CD14-positive monocyte (primary cell): ENCODE measurements around the gene GTF2F2. TPM values are rescaled to one million over a fixed set of nuclear protein-coding genes. Genes with fewer than 3 reads are reported as not detected.
A peak's percentile ranks its signal among the peaks of the same experiment; 100 is the strongest.

Source experiments
- DNase-seq, 3 donors: peaks; one replicate each; pipeline ENCODE4 v3.0.0-alpha.2; 2011 to 2022
- H2AFZ ChIP-seq: 2 replicates; pipeline ENCODE4 v1.6.0; 2012; ENCODE audit warnings: mild to moderate bottlenecking, low read depth, low read length, inconsistent platforms; ENCODE audit not compliant: insufficient read depth, poor library complexity, severe bottlenecking
- H3K27ac ChIP-seq, 2 donors: 1 replicate in 1 of 2; 2 replicates in 1 of 2; pipeline ENCODE4 v1.5.1; 2012 to 2013; ENCODE audit warnings: low read length in 2 of 2, control low read depth in 1 of 2, inconsistent platforms in 1 of 2, low read depth in 1 of 2, mild to moderate bottlenecking in 1 of 2
- H3K27me3 ChIP-seq, 2 donors: one replicate each; pipeline versions ENCODE4 v1.6.0 to v1.6.1; 2011 to 2013; ENCODE audit warnings: low read length in 2 of 2; ENCODE audit not compliant: control insufficient read depth in 2 of 2, insufficient read depth in 2 of 2
- H3K36me3 ChIP-seq, 2 donors: replicated peaks in 1 of 2; 1 replicate in 1 of 2; 2 replicates in 1 of 2; pipeline versions ENCODE4 v1.5.1 to v1.6.1; 2012 to 2013; ENCODE audit warnings: low read length in 2 of 2, control low read depth in 1 of 2, inconsistent platforms in 1 of 2, mild to moderate bottlenecking in 1 of 2; ENCODE audit not compliant: insufficient read depth in 2 of 2, control insufficient read depth in 1 of 2
- H3K4me1 ChIP-seq, 2 donors: 1 replicate in 1 of 2; 2 replicates in 1 of 2; pipeline versions ENCODE4 v1.5.1 to v1.6.1; 2012 to 2013; ENCODE audit warnings: low read length in 2 of 2, control low read depth in 1 of 2, inconsistent platforms in 1 of 2, mild to moderate bottlenecking in 1 of 2, moderate library complexity in 1 of 2; ENCODE audit not compliant: insufficient read depth in 2 of 2, control insufficient read depth in 1 of 2
- H3K4me2 ChIP-seq: replicated peaks from 2 replicates; pipeline ENCODE3; 2012; ENCODE audit warnings: low read length, moderate library complexity, mild to moderate bottlenecking; ENCODE audit not compliant: poor library complexity, severe bottlenecking; ENCODE audit errors: extremely low read depth
- H3K4me3 ChIP-seq, 3 experiments: fragments of 200-600 bp in 1 of 3; sonication (generic) in 1 of 3; replicated peaks in 1 of 3; 1 replicate in 2 of 3; 2 replicates in 1 of 3; pipeline ENCODE4 v1.5.1; 2011 to 2013; ENCODE audit warnings: low read length in 3 of 3, mild to moderate bottlenecking in 3 of 3, control low read depth in 2 of 3, low read depth in 2 of 3, inconsistent platforms in 1 of 3, moderate library complexity in 1 of 3
- H3K79me2 ChIP-seq: 2 replicates; pipeline ENCODE4 v1.6.0; 2012; ENCODE audit warnings: mild to moderate bottlenecking, control low read depth, inconsistent platforms, low read length, moderate library complexity; ENCODE audit not compliant: insufficient read depth
- H3K9ac ChIP-seq: 2 replicates; pipeline ENCODE4 v1.6.0; 2017; ENCODE audit warnings: low read length, mild to moderate bottlenecking; ENCODE audit not compliant: insufficient read depth, poor library complexity, severe bottlenecking
- H3K9me3 ChIP-seq, 2 donors: replicated peaks in 1 of 2; 1 replicate in 1 of 2; 2 replicates in 1 of 2; pipeline versions ENCODE4 v1.5.1 to v1.6.1; 2012 to 2013; ENCODE audit warnings: low read length in 2 of 2, control low read depth in 1 of 2; ENCODE audit not compliant: control insufficient read depth in 1 of 2, insufficient read depth in 1 of 2
- H4K20me1 ChIP-seq: 2 replicates; pipeline ENCODE4 v1.6.0; 2012; ENCODE audit warnings: mild to moderate bottlenecking, low read length, control low read depth, moderate library complexity; ENCODE audit not compliant: insufficient read depth
- H3K27ac Mint-ChIP-seq, 7 donors: one replicate each; pipeline ENCODE4 v1.8.0; 2020; ENCODE audit warnings: mild to moderate bottlenecking in 7 of 7, mixed read lengths in 7 of 7, moderate library complexity in 6 of 7, inconsistent platforms in 2 of 7
- H3K27me3 Mint-ChIP-seq, 3 donors: one replicate each; pipeline ENCODE4 v1.8.0; 2021 to 2022; ENCODE audit warnings: low read depth in 3 of 3, mild to moderate bottlenecking in 3 of 3, mixed read lengths in 3 of 3, moderate library complexity in 3 of 3, inconsistent platforms in 1 of 3
- H3K36me3 Mint-ChIP-seq, 2 donors: one replicate each; pipeline ENCODE4 v1.8.0; 2020; ENCODE audit warnings: mixed read lengths in 2 of 2, inconsistent platforms in 1 of 2, mild to moderate bottlenecking in 1 of 2
- H3K4me1 Mint-ChIP-seq: one replicate; pipeline ENCODE4 v1.8.0; 2020; ENCODE audit warnings: mild to moderate bottlenecking, mixed read lengths
- H3K4me3 Mint-ChIP-seq, 2 donors: one replicate each; pipeline ENCODE4 v1.8.0; 2020; ENCODE audit warnings: mild to moderate bottlenecking in 2 of 2, mixed read lengths in 2 of 2, moderate library complexity in 1 of 2
- H3K9me3 Mint-ChIP-seq, 7 donors: one replicate each; pipeline ENCODE4 v1.8.0; 2020 to 2022; ENCODE audit warnings: mixed read lengths in 7 of 7, mild to moderate bottlenecking in 6 of 7, moderate library complexity in 6 of 7, inconsistent platforms in 2 of 7
- CTCF ChIP-seq: fragments of 200-600 bp; IDR thresholded peaks from one replicate; pipeline ENCODE4 v1.8.0; 2022; ENCODE audit warnings: antibody characterized with exemption, mild to moderate bottlenecking
- WGBS: methylation state at CpG from one replicate; pipeline ENCODE4 v1.1.5; 2013; ENCODE audit warnings: missing lambda C conversion rate; ENCODE audit not compliant: insufficient coverage; 5-methylcytosine and 5-hydroxymethylcytosine counted together
- intact Hi-C, 2 donors: fragments of 100-400 bp; cut with micrococcal nuclease; formaldehyde crosslinking; loops; one replicate each; pipeline versions ENCODE4 v1.15.0 to v1.15.1; 2023
- polyA plus RNA-seq, 3 donors: library from polyadenylated mRNA; depleted of rRNA in 1 of 3; unstranded in 2 of 3; stranded (reverse) in 1 of 3; fragments of 300-500 nt in 2 of 3; fragments of >200 nt in 1 of 3; fragmentation: Illumina TruSeq in 2 of 3; gene quantifications; 1 replicate in 2 of 3; 2 replicates in 1 of 3; pipeline ENCODE4 v1.2.3, GENCODE V29; 2012 to 2021

GTF2F2 gene
- polyA plus RNA-seq, 3 donors, result 8.1 to 10.4 (median 8.5) TPM

- Histone ChIP-seq H3K36me3 (peaks cover under 1 to 5% of the 10 kb centered on the region in 2 donors), H3K27me3 (no peaks in the 10 kb centered on the region), H3K4me1 (peaks cover 0 to 3% of the 10 kb centered on the region in 2 donors), H3K9ac (no peak overlapping the region), H3K4me3 (no peak overlapping the region), H2AFZ (no peak overlapping the region), H3K27ac (no peak overlapping the region), H4K20me1 (peaks cover 5% of the 10 kb centered on the region), H3K9me3 (no peaks in the 10 kb centered on the region), H3K79me2 (no peaks in the 10 kb centered on the region), H3K4me2 (no peak overlapping the region)
- DNase-seq, result no peak
- Mint-ChIP-seq H3K4me3 (no peak overlapping the region), H3K27ac (peak overlapping the region in 2 of 7 donors; percentile 33 to 44), H3K27me3 (no peaks in the 10 kb centered on the region), H3K9me3 (no peaks in the 10 kb centered on the region), H3K36me3 (peaks cover 15 to 17% of the 10 kb centered on the region in 2 donors), H3K4me1 (peaks cover 9% of the 10 kb centered on the region)
- WGBS, result 98% methylated on average over 6 of the region's 9 CpGs
- no peak for TF ChIP-seq CTCF
- intact Hi-C loops, result no loop called here
Observed at GRCh38 chr13:45215392-45216077, 95.2 kb downstream of the GTF2F2 start.

- H3K4me1 ChIP-seq, result peaks cover 0 to 3% of the 10 kb centered on the region in 2 donors
- no peaks in the 10 kb centered on the region for H3K79me2 ChIP-seq
- H3K27me3 Mint-ChIP-seq, result peaks cover 0 to 2% (median 0%) of the 10 kb centered on the region in 3 donors
- H3K27ac ChIP-seq, result no peak overlapping the region
- no peak overlapping the region for H3K9ac ChIP-seq
- intact Hi-C loops, result no loop called here
- no peak for TF ChIP-seq CTCF
- H3K4me3 Mint-ChIP-seq, result no peak overlapping the region
- no peaks in the 10 kb centered on the region for H3K9me3 Mint-ChIP-seq
- H3K27ac Mint-ChIP-seq, result peak overlapping the region in 2 of 7 donors; percentile 1 to 76
- H3K9me3 ChIP-seq, result no peaks in the 10 kb centered on the region
- H3K4me3 ChIP-seq, result no peak overlapping the region
- H3K4me2 ChIP-seq, result no peak overlapping the region
- no peak overlapping the region for H2AFZ ChIP-seq
- DNase-seq, result no peak
- H3K36me3 ChIP-seq, result no peaks in the 10 kb centered on the region
- no peaks in the 10 kb centered on the region for H3K27me3 ChIP-seq
- peaks cover 9% of the 10 kb centered on the region for H3K4me1 Mint-ChIP-seq
- peaks cover 9% of the 10 kb centered on the region for H4K20me1 ChIP-seq
- peaks cover 11 to 17% of the 10 kb centered on the region in 2 donors for H3K36me3 Mint-ChIP-seq
- no CpG with 5 or more reads among the region's 4 CpGs for WGBS
Observed at GRCh38 chr13:45216193-45216592, 95.9 kb downstream of the GTF2F2 start.
